Erythroblast (primary cell): Measurements from ENCODE around the gene TKT.

Experiments used
- GATA1 ChIP-seq: IDR thresholded peaks from 2 replicates; pipeline ENCODE4 v1.6.1; 2011; ENCODE audit warnings: low read depth, mild to moderate bottlenecking, control low read depth, low read length, moderate library complexity
- POLR2A ChIP-seq: IDR thresholded peaks from 2 replicates; pipeline ENCODE4 v1.6.1; 2011; ENCODE audit warnings: mild to moderate bottlenecking, low read length

DNA sequence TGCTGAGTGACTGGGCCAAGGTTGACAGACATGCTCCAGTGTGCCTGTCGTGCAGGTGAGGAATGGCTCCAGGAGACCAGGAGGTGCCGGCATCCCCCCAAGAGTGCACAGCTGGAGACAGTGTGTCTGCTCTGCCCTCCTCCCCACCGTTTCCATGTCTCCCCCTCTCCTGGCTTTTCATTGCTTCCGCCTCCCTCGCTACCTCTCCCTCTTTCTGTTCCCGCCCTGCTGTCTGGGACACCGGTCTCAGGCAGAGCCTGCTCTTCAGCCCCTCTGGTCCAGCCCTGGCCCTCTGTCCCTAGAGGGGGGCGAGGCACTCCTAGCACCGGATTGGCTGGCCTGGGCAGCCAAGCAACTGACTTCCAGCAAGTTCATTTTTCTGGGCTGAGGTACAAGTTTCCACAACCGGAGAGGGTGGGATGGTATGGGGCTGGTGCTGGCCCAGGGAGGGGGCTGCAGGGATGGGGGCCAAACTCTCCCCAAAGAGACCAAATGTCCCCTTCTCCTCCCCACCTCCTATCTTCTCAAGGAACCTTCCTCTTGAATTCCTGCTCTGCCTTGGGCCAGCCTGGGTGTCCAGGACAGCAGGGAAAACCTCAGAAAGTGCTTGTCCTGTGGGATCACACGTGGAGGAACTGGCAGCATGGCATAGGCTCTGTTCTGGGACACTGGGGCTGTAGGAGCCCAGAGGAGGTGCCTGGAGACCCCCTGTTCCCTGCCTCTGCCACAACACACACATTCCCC, 62.2 kb downstream of the TKT start:
- TF ChIP-seq GATA1 (no peak), POLR2A (no peak)
